ENCODE measurements around the gene PNLIP.

GRCh38 chr10:116612107-116612769 lies 66.5 kb downstream of the PNLIP start:
- TF ChIP-seq TAF1 (IDR thresholded peaks at IDR 0.05; ENCODE audit: borderline replicate concordance, insufficient read depth, low read length) = no peak
- TF ChIP-seq REST (IDR thresholded peaks at IDR 0.05; ENCODE audit: insufficient read depth in 1 of 2, low read depth in 2 of 2, low read length in 2 of 2) = no peak
- no peak for TF ChIP-seq SIN3A (IDR thresholded peaks at IDR 0.05; ENCODE audit: borderline replicate concordance, insufficient read depth, low read length)
